Esophagus muscularis mucosa (tissue), 4 donors: ENCODE data around the gene ATP5PD. TPM values are rescaled to one million over a fixed set of nuclear protein-coding genes. Genes with fewer than 3 reads are reported as not detected.

ENCODE experiments used
- DNase-seq: peaks from one replicate; pipeline ENCODE4 v3.0.0-alpha.2; 2017; ENCODE audit errors: extremely low spot score
- H3K27ac ChIP-seq, 4 donors: fragments of 200-600 bp; sonication (generic); replicated peaks in 1 of 4; 1 replicate in 3 of 4; 2 replicates in 1 of 4; pipeline ENCODE4 v1.5.1; 2016 to 2019; ENCODE audit warnings: mild to moderate bottlenecking in 1 of 4
- H3K27me3 ChIP-seq, 4 donors: fragments of 200-600 bp; sonication (generic); one replicate each; pipeline versions ENCODE4 v1.5.1 to v1.6.0; 2016 to 2019
- H3K36me3 ChIP-seq, 4 donors: fragments of 200-600 bp; sonication (generic); one replicate each; pipeline ENCODE4 v1.5.1; 2016 to 2019
- H3K4me1 ChIP-seq, 4 donors: fragments of 200-600 bp; sonication (generic); one replicate each; pipeline ENCODE4 v1.5.1; 2016 to 2019
- H3K4me3 ChIP-seq, 4 donors: fragments of 200-600 bp; sonication (generic); 1 replicate in 2 of 4; 2 replicates in 2 of 4; pipeline ENCODE4 v1.5.1; 2016 to 2019; ENCODE audit warnings: mild to moderate bottlenecking in 4 of 4, moderate library complexity in 1 of 4
- H3K9me3 ChIP-seq, 4 donors: fragments of 200-600 bp; sonication (generic); 1 replicate in 3 of 4; 2 replicates in 1 of 4; pipeline ENCODE4 v1.5.1; 2016 to 2019
- CTCF ChIP-seq, 3 experiments: fragments of 200-600 bp in 2 of 3; fragments of 450-650 bp in 1 of 3; sonication (generic) in 2 of 3; IDR thresholded peaks; one replicate each; pipeline ENCODE4 v1.5.1; 2017 to 2019; ENCODE audit warnings: antibody characterized with exemption in 3 of 3, mild to moderate bottlenecking in 2 of 3, moderate library complexity in 1 of 3
- EP300 ChIP-seq: sonication (generic); formaldehyde crosslinking; IDR thresholded peaks from one replicate; pipeline ENCODE4 v1.6.1; 2017; ENCODE audit warnings: antibody characterized with exemption
- POLR2A ChIP-seq: fragments of 450-650 bp; IDR thresholded peaks from one replicate; pipeline ENCODE4 v1.6.1; 2017; ENCODE audit warnings: antibody characterized with exemption, moderate library complexity, mild to moderate bottlenecking, low read depth
- POLR2AphosphoS5 ChIP-seq, 2 donors: sonication (generic); formaldehyde crosslinking; IDR thresholded peaks; one replicate each; pipeline ENCODE4 v1.6.1; 2017; ENCODE audit warnings: antibody characterized with exemption in 2 of 2
- WGBS: methylation state at CpG from one replicate; pipeline ENCODE4 v1.1.5; 2018; 5-methylcytosine and 5-hydroxymethylcytosine counted together
- intact Hi-C: fragments of 100-400 bp; cut with DNase I; formaldehyde crosslinking; loops from one replicate; pipeline ENCODE4 v1.15.1; 2023
- total RNA-seq, 4 donors: library from RNA; depleted of rRNA; stranded (reverse); fragments of >200 nt; gene quantifications; one replicate each; pipeline versions ENCODE4 v1.1.0 to v1.2.1, GENCODE V29; 2016

Gene ATP5PD
- total RNA-seq, 4 donors from 2014 or later = 202 to 388 (median 256) TPM

DNA sequence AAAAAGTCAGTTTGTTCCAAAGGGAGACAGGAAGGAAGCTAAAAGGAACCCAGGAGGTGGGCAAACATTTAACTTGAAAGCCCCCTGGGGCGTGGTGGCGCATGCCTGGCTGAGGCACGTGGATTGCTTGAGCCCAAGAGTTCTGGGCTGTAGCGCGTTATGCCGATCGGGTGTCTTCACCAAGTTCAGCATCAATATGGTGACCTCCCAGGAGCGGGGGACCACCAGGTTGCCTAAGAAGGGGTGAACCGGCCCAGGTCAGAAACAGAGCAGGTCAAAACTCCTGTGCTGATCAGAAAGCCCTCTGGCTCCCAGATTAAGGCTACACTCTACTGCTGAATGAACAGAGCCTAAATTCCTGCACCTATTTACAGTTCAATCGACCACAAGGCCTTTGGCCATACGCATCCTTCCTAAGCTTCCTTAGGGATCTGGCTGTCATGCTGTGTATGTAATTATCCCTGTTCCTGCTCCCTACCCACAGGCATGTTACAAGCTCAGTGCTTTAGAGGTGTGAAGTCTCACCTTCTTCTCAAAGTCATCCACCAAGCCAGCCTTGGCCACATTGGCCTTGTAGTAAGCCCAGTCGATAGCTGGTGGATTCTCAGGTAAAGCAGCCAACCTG lies 5.0 kb downstream of the ATP5PD start:
- Histone ChIP-seq H3K27ac (no peak overlapping the region), H3K4me1 (peaks cover 0 to 31% (median 24%) of the 10 kb centered on the region in 4 donors), H3K9me3 (no peaks in the 10 kb centered on the region), H3K36me3 (peaks cover 38 to 48% (median 44%) of the 10 kb centered on the region in 4 donors), H3K4me3 (no peak overlapping the region), H3K27me3 (no peaks in the 10 kb centered on the region)
- intact Hi-C loops = no loop called here
- TF ChIP-seq CTCF (IDR thresholded peaks at IDR 0.05) = no peak
- no peak for TF ChIP-seq POLR2A
- 79% methylated on average over 12 of the region's 12 CpGs for WGBS
- DNase-seq = no peak

GRCh38 chr17:75039238-75039637 lies 7.5 kb downstream of the ATP5PD start:
- H3K36me3 ChIP-seq = peaks cover 38 to 48% (median 44%) of the 10 kb centered on the region in 4 donors
- H3K27ac ChIP-seq = no peak overlapping the region
- WGBS = 73% methylated on average over 5 of the region's 5 CpGs
- H3K4me1 ChIP-seq = peaks cover 17 to 31% (median 29%) of the 10 kb centered on the region in 4 donors
- intact Hi-C loops = no loop called here
- no peaks in the 10 kb centered on the region for H3K9me3 ChIP-seq
- DNase-seq = no peak
- H3K4me3 ChIP-seq = no peak overlapping the region
- TF ChIP-seq CTCF (IDR thresholded peaks at IDR 0.05) = no peak
- no peak for TF ChIP-seq EP300
- TF ChIP-seq POLR2AphosphoS5 (IDR thresholded peaks at IDR 0.05) = no peak
- no peak for TF ChIP-seq POLR2A
- no peaks in the 10 kb centered on the region for H3K27me3 ChIP-seq

DNA sequence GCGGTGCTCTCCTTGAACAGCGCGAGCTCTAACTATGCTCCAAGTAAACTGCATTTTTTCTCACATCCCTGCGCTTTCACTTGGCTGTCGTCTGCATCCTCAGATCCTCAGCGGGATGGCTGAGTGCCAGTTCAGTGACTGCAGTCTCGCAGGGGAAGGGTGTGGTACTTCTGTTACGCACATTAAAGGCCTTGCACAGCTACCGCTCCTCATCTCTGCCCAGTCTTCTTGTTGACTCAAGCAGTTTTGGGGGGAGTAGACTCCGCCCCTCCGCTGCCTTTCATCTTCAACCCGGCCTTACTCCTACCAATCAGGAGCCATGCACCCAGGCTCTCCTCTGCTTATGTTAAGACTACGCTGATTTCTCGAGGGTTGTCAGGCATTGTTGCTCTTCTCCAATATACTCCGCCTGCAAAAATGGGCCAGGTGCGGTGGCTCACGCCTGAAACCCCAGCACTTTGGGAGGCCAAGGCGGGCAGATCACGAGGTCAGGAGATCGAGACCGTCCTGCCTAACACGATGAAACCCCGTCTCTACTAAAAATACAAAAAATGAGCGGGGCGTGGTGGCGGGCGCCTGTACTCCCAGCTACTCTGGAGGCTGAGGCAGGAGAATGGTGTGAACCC lies 10.0 kb downstream of the ATP5PD start:
- H3K27ac ChIP-seq = peak overlapping the region; percentile 92 to 98 (median 96)
- WGBS = 62% methylated on average over 27 of the region's 27 CpGs
- no peaks in the 10 kb centered on the region for H3K9me3 ChIP-seq
- peak; percentile 64 to 80 for TF ChIP-seq POLR2AphosphoS5 (IDR thresholded peaks at IDR 0.05)
- no peak for TF ChIP-seq CTCF (IDR thresholded peaks at IDR 0.05)
- TF ChIP-seq POLR2A = no peak
- TF ChIP-seq EP300 = no peak
- intact Hi-C loops = no loop called here
- H3K36me3 ChIP-seq = peaks cover 34 to 41% (median 38%) of the 10 kb centered on the region in 4 donors
- H3K4me1 ChIP-seq = peaks cover 37 to 52% (median 50%) of the 10 kb centered on the region in 4 donors
- H3K27me3 ChIP-seq = no peaks in the 10 kb centered on the region
- peak; percentile 96 for DNase-seq
- H3K4me3 ChIP-seq = peak overlapping the region in 3 of 4 donors; percentile 2 to 30 (median 19)

DNA sequence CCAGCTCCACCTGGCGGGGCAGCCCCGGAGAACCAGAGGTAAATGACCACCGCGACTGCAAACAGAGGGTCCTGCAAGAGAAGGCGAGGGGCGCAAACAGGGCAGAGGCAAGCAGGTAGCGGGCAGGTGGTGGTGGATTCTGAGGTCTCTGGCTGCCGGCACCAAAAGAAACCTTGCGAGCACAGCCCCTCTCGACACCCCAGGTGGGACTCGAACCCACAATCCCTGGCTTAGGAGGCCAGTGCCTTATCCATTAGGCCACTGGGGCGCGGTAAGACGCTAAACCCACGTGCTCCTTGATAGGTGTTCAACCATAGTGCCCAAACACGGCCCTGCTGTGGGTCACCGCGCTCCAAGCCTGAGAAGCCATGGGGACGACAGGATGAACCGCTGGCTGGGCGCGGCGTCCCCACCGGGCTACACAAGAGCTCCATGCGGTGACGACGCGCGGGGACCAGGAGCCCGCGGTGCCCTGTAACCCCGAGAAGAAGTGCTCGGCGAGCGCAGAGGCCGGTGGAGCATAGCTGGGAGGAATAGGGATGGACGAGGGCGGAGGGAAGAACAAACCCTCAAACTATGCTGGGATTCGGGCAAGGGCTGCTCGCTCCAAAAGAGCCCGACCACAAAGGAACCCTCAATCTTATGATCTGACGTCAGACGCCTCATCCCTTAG lies 12.4 kb downstream of the ATP5PD start:
- TF ChIP-seq POLR2A = peak; percentile 14
- no peak for TF ChIP-seq EP300
- no peak for TF ChIP-seq CTCF (IDR thresholded peaks at IDR 0.05)
- TF ChIP-seq POLR2AphosphoS5 (IDR thresholded peaks at IDR 0.05) = peak in 1 of 2 donors; percentile 62
- H3K4me1 ChIP-seq = peaks cover 37 to 52% (median 50%) of the 10 kb centered on the region in 4 donors
- H3K27me3 ChIP-seq = no peaks in the 10 kb centered on the region
- intact Hi-C loops = loop anchor here (5.0 kb wide), 2 partner anchors 47 to 62 kb away; partner anchors contain the start of genes CDR2L and HID1
- DNase-seq = peak; percentile 98
- H3K27ac ChIP-seq = peak overlapping the region; percentile 92 to 98 (median 96)
- H3K36me3 ChIP-seq = peaks cover 13 to 17% (median 14%) of the 10 kb centered on the region in 4 donors
- H3K9me3 ChIP-seq = no peaks in the 10 kb centered on the region
- H3K4me3 ChIP-seq = peak overlapping the region; percentile 67 to 88 (median 76)
- WGBS = 1% methylated on average over 34 of the region's 43 CpGs
